Sigmoid colon (tissue), 3 donors: ENCODE results near the gene NPTX1.

Source experiments
- CTCF ChIP-seq, 4 experiments: fragments of 450-650 bp in 3 of 4; fragments of 200-600 bp in 1 of 4; IDR thresholded peaks; one replicate each; pipeline ENCODE4 v1.5.1; 2016 to 2019; ENCODE audit warnings: antibody characterized with exemption in 4 of 4, mild to moderate bottlenecking in 3 of 4, moderate library complexity in 2 of 4
- POLR2A ChIP-seq, 2 donors: fragments of 450-650 bp; IDR thresholded peaks; one replicate each; pipeline ENCODE4 v1.6.1; 2016; ENCODE audit warnings: antibody characterized with exemption in 2 of 2, mild to moderate bottlenecking in 2 of 2, moderate library complexity in 2 of 2

- no peak for TF ChIP-seq POLR2A (IDR thresholded peaks at IDR 0.05)
- TF ChIP-seq CTCF (IDR thresholded peaks at IDR 0.05), result no peak
Measured at GRCh38 chr17:80523956-80524712, 47.7 kb upstream of the NPTX1 start.
